ENCODE measurements around the gene TMEM178B. TPM values are rescaled to one million over a fixed set of nuclear protein-coding genes. Genes with fewer than 3 reads are reported as not detected.

The TMEM178B gene
- polyA plus RNA-seq, 1 of the 3 experiments (the other 2 are of a cell fraction): 0.20 TPM

- POLR2A ChIA-PET: no interaction called here
- H3K27me3 ChIP-seq (ENCODE audit: insufficient read depth): no peaks in the 10 kb centered on the region
- H3K27ac ChIP-seq (ENCODE audit: low read depth in 2 of 2, low read length in 1 of 2): no peak overlapping the region
- H3K4me2 ChIP-seq: no peak overlapping the region
- peaks cover 5% of the 10 kb centered on the region; the same call in 1 of the 2 replicates for H3K9me3 ChIP-seq
- H3K9ac ChIP-seq: no peak overlapping the region
- CTCF ChIA-PET: interaction anchor here (0.9 to 1.7 kb wide), 4 partner anchors 12 to 228 kb away, joined by 3 to 5 read pairs (median 3); partner anchors contain the start of gene MRPS33
- no peaks in the 10 kb centered on the region for H3K9me2 ChIP-seq
- no peaks in the 10 kb centered on the region for H4K20me1 ChIP-seq (ENCODE audit: insufficient read depth)
- no peak overlapping the region for H3K4me3 ChIP-seq (ENCODE audit: low read depth in 2 of 2, low read length in 1 of 2)
- no peaks in the 10 kb centered on the region for H3K36me3 ChIP-seq (replicated peaks in 1 of 2; ENCODE audit: control insufficient read depth in 1 of 2, insufficient read depth in 2 of 2, low read length in 1 of 2)
- TF ChIP-seq CTCF (IDR thresholded peaks at IDR 0.05) (no peak), YY1 (IDR thresholded peaks at IDR 0.05; ENCODE audit: low read depth) (no peak), MXI1 (IDR thresholded peaks at IDR 0.05; ENCODE audit: low read depth, low read length) (no peak), FOXM1 (IDR thresholded peaks at IDR 0.05; ENCODE audit: low read depth) (no peak), NFIC (IDR thresholded peaks at IDR 0.05; ENCODE audit: borderline replicate concordance) (no peak), FOXJ3 (CRISPR knock-in tag; IDR thresholded peaks at IDR 0.05) (no peak), ELF1 (IDR thresholded peaks at IDR 0.05) (no peak)
- 37% methylated on average over 8 of the region's 8 CpGs for WGBS (ENCODE audit: low lambda C conversion rate)
- no peaks in the 10 kb centered on the region for H3K79me2 ChIP-seq (ENCODE audit: insufficient read depth)
- DNase-seq: no peak
- H3F3A ChIP-seq (replicated peaks; ENCODE audit: insufficient read depth): no peaks in the 10 kb centered on the region
- no peak overlapping the region for H2AFZ ChIP-seq (ENCODE audit: low read depth)
- H3K4me1 ChIP-seq (ENCODE audit: control insufficient read depth in 1 of 2, insufficient read depth in 2 of 2, low read depth in 1 of 2, low read length in 1 of 2): no peaks in the 10 kb centered on the region
Observed at GRCh38 chr7:141243368-141243767, 169.5 kb downstream of the TMEM178B start.

GRCh38 chr7:141244435-141244834, 170.6 kb downstream of the TMEM178B start:
- Histone ChIP-seq H4K20me1 (ENCODE audit: insufficient read depth) (no peaks in the 10 kb centered on the region), H3K9me2 (no peaks in the 10 kb centered on the region), H3K36me3 (replicated peaks in 1 of 2; ENCODE audit: control insufficient read depth in 1 of 2, insufficient read depth in 2 of 2, low read length in 1 of 2) (no peaks in the 10 kb centered on the region), H3K79me2 (ENCODE audit: insufficient read depth) (no peaks in the 10 kb centered on the region), H3K9me3 (peaks cover 5% of the 10 kb centered on the region; the same call in 1 of the 2 replicates), H3K9ac (no peak overlapping the region), H2AFZ (ENCODE audit: low read depth) (no peak overlapping the region), H3K27ac (ENCODE audit: low read depth in 2 of 2, low read length in 1 of 2) (no peak overlapping the region), H3F3A (replicated peaks; ENCODE audit: insufficient read depth) (no peaks in the 10 kb centered on the region), H3K4me2 (no peak overlapping the region), H3K27me3 (ENCODE audit: insufficient read depth) (no peaks in the 10 kb centered on the region), H3K4me3 (ENCODE audit: low read depth in 2 of 2, low read length in 1 of 2) (no peak overlapping the region), H3K4me1 (ENCODE audit: control insufficient read depth in 1 of 2, insufficient read depth in 2 of 2, low read depth in 1 of 2, low read length in 1 of 2) (no peaks in the 10 kb centered on the region)
- CTCF ChIA-PET: interaction anchor here (1.0 kb wide), 1 partner anchor 13 kb away, joined by 3 read pairs; no protein-coding TSS in a partner anchor
- POLR2A ChIA-PET: no interaction called here
- 28% methylated on average over 6 of the region's 6 CpGs for WGBS (ENCODE audit: low lambda C conversion rate)
- DNase-seq: no peak
- TF ChIP-seq GABPA (IDR thresholded peaks at IDR 0.05; ENCODE audit: low read depth) (no peak), SMC3 (IDR thresholded peaks at IDR 0.05; ENCODE audit: low read depth, low read length) (no peak), USF1 (IDR thresholded peaks at IDR 0.05; ENCODE audit: borderline replicate concordance, low read depth) (no peak), EP300 (IDR thresholded peaks at IDR 0.05; ENCODE audit: borderline replicate concordance in 1 of 2, low read depth in 1 of 2, low read length in 1 of 2) (no peak), RXRA (IDR thresholded peaks at IDR 0.05; ENCODE audit: borderline replicate concordance, low read depth) (no peak), ELF1 (IDR thresholded peaks at IDR 0.05) (no peak), NRF1 (IDR thresholded peaks at IDR 0.05; ENCODE audit: low read depth, low read length) (no peak), YY1 (IDR thresholded peaks at IDR 0.05; ENCODE audit: low read depth) (no peak), CTCF (IDR thresholded peaks at IDR 0.05) (no peak), NFIC (IDR thresholded peaks at IDR 0.05; ENCODE audit: borderline replicate concordance) (no peak)
- TF ChIP-seq, protein P1, sequence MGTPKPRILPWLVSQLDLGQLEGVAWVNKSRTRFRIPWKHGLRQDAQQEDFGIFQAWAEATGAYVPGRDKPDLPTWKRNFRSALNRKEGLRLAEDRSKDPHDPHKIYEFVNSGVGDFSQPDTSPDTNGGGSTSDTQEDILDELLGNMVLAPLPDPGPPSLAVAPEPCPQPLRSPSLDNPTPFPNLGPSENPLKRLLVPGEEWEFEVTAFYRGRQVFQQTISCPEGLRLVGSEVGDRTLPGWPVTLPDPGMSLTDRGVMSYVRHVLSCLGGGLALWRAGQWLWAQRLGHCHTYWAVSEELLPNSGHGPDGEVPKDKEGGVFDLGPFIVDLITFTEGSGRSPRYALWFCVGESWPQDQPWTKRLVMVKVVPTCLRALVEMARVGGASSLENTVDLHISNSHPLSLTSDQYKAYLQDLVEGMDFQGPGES (IDR thresholded peaks at IDR 0.05; ENCODE audit: low read depth, low read length): no peak

Data from SK-N-SH (cell line).